Effector memory CD4-positive, alpha-beta T cell (primary cell): Measurements from ENCODE around the gene YTHDF1.

Experiments
- DNase-seq, 3 donors: peaks; one replicate each; pipeline ENCODE4 v3.0.0-alpha.2; 2020
- H3K27ac ChIP-seq: 2 replicates; pipeline ENCODE4 v1.7.0; 2013; ENCODE audit warnings: mild to moderate bottlenecking, low read length, moderate library complexity; ENCODE audit not compliant: insufficient read depth, poor library complexity, severe bottlenecking
- H3K27me3 ChIP-seq: replicated peaks from 2 replicates; pipeline ENCODE4 v1.7.0; 2013; ENCODE audit warnings: mild to moderate bottlenecking, low read length; ENCODE audit not compliant: insufficient read depth, control insufficient read depth, poor library complexity, severe bottlenecking
- H3K36me3 ChIP-seq: 2 replicates; pipeline ENCODE4 v1.7.0; 2013; ENCODE audit warnings: mild to moderate bottlenecking, low read length, moderate library complexity; ENCODE audit not compliant: control insufficient read depth, insufficient read depth
- H3K4me1 ChIP-seq: 2 replicates; pipeline ENCODE4 v1.7.0; 2013; ENCODE audit warnings: low read length, mild to moderate bottlenecking; ENCODE audit not compliant: control insufficient read depth, insufficient read depth, poor library complexity, severe bottlenecking
- H3K4me3 ChIP-seq: 2 replicates; pipeline ENCODE4 v1.7.0; 2013; ENCODE audit warnings: low read length, low read depth, mild to moderate bottlenecking; ENCODE audit not compliant: insufficient read depth, poor library complexity, severe bottlenecking
- H3K9me3 ChIP-seq: 2 replicates; pipeline ENCODE4 v1.7.0; 2013; ENCODE audit warnings: mild to moderate bottlenecking, low read length, moderate library complexity; ENCODE audit not compliant: control insufficient read depth

Gene YTHDF1

DNA sequence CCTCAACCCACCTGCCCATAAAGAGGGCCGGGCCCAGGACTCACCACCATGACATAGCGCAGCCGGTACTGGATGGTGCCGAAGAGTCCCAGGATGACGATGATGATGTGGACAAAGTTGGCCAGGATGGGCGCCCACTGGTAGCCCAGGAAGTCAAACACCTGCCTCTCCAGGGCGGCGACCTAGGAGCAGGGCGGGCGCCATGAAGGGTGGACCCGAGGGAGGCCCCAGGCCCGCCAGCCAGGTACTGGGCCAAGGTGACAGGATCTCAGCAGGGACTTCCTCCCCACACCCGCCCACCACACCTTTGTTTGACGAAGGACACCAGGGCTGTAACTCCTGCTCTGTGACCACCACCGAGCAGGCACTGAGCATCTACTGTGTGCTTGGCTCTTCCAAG lies 34.0 kb upstream of the YTHDF1 start:
- Histone ChIP-seq H3K27me3 (peaks cover 27% of the 10 kb centered on the region), H3K9me3 (no peaks in the 10 kb centered on the region), H3K27ac (no peak overlapping the region), H3K36me3 (no peaks in the 10 kb centered on the region), H3K4me1 (peaks cover 7% of the 10 kb centered on the region), H3K4me3 (no peak overlapping the region)
- DNase-seq: no peak

DNA sequence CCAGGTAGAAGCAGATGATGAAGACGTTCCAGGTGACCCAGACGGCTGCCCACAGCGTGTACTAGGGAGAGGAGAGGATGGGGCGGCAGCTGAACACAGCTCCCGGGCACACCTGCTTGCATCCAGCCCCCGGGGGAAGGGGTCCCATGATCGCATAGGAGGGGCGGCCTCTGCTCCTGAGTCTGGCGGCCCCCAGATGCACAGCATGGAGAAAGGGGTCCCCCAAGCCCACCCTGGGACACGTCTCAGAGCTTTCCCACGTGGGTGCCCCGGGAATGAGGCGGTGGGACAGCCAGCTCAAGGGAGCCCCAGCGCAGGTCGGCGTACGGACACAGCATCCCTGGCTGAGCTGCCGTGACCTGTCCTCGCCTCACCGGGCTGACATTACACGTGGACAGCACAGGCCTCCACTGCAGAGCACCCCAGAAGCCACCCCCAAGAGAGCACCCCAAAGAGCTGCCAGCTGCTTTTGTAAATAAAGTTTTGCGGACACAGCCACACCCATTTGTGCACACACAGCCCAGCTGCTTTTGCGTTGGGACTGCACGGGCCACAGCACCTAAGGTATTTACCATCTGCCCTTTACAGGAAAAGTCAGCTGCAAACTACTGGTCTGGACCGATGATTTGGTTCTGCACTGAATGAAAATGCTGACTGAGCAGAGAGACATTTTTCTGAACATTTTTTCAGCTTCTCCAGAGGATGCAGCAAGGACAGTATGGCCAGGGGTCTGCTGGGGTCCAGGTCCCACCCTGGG lies 33.1 kb upstream of the YTHDF1 start:
- no peak for DNase-seq
- H3K4me1 ChIP-seq: peaks cover 7% of the 10 kb centered on the region
- H3K4me3 ChIP-seq: no peak overlapping the region
- no peak overlapping the region for H3K27ac ChIP-seq
- H3K9me3 ChIP-seq: no peaks in the 10 kb centered on the region
- H3K27me3 ChIP-seq: peaks cover 22% of the 10 kb centered on the region
- no peaks in the 10 kb centered on the region for H3K36me3 ChIP-seq

DNA sequence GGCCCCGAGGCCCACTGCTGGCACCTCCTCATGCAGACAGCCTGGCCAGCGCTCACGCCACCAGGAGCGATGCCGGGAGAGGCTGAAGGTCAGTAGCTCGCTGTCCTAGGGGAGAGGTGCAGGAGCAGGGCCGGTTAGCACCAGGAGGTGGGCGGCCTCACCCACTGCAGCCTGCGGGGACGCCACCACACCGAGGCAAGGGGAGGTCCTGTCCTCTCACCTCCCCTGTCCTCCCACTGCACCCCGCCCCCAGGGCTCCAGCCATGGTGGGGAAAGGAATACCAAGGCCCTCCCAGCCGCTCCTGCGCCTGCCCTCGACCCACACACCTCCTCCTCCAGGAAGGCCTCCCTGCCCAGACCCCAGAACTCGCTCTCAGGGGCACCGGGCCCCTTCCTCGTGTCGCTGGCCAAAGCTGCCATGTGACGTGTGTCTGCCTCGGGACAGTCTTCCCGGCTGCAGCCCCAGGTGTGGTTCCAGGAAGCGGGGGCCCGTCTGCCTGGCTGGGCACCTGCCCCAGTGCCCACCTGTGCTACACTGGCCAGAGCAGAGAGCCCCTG lies 31.8 kb upstream of the YTHDF1 start:
- H3K9me3 ChIP-seq: no peaks in the 10 kb centered on the region
- no peaks in the 10 kb centered on the region for H3K4me1 ChIP-seq
- no peaks in the 10 kb centered on the region for H3K36me3 ChIP-seq
- no peak overlapping the region for H3K27ac ChIP-seq
- no peak overlapping the region for H3K4me3 ChIP-seq
- H3K27me3 ChIP-seq: peaks cover 14% of the 10 kb centered on the region
- no peak for DNase-seq

DNA sequence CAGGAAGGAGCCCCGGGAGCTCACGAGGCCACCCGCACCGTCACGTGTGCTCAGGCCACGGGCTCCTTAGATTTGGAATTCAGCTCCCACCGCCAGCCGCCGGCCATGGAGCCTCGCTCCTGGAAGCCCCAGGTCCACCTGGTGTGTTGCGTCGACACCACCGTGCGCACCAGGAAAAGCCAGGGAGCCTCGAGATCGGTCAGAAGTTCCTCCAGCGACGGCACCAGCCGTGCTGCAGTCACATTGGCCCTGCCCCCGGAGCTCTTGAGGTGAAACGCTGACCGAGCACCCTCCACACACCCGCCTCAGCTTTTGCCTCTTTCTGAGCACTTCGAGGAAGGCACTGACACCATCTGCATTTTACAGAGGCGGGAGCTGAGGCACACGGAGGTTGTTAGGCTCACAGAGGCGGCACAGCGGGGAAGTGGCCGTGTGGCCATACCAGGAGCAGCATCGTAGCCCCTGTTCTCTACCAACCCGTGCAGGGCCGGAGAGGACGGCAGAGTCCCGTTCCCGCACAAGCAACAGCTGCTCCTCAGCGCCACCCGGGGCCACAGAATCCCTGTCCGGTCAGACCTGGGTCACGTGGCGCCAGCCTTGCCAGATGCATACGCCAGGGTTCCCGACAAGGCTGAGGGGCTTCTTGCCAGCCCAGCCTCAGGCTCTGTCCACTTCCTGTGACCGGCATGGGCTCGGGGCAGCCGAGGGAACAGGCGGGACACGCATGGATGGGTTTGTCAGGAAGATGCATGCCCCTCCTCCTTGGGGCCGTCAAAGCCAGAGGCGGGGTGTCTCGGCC lies 30.8 kb upstream of the YTHDF1 start:
- H3K9me3 ChIP-seq: no peaks in the 10 kb centered on the region
- H3K27ac ChIP-seq: no peak overlapping the region
- H3K27me3 ChIP-seq: peaks cover 11% of the 10 kb centered on the region
- no peaks in the 10 kb centered on the region for H3K36me3 ChIP-seq
- H3K4me3 ChIP-seq: no peak overlapping the region
- DNase-seq: no peak
- no peaks in the 10 kb centered on the region for H3K4me1 ChIP-seq

DNA sequence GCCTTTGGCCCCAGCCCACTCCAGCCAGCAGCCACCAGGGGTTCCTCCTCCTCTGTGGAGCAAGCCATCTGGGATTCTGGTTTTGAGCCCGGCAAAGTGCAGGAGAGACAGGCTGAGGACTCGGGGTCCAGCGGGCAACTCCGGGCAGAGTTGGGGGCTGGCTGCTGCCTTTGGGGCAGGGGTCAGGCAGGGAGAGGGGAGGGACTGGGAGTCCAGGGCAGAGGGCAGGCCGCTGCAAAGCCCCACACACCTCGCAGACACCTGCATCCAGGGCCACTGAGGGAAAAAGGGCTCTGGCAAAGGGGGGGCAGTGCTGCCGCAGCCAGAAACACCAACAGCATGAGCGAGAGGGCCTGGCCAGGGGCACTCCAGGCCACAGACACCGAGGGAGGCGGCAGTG lies 28.5 kb upstream of the YTHDF1 start:
- Histone ChIP-seq H3K4me1 (no peaks in the 10 kb centered on the region), H3K9me3 (no peaks in the 10 kb centered on the region), H3K27ac (no peak overlapping the region), H3K27me3 (peaks cover 9% of the 10 kb centered on the region), H3K4me3 (no peak overlapping the region), H3K36me3 (no peaks in the 10 kb centered on the region)
- no peak for DNase-seq

DNA sequence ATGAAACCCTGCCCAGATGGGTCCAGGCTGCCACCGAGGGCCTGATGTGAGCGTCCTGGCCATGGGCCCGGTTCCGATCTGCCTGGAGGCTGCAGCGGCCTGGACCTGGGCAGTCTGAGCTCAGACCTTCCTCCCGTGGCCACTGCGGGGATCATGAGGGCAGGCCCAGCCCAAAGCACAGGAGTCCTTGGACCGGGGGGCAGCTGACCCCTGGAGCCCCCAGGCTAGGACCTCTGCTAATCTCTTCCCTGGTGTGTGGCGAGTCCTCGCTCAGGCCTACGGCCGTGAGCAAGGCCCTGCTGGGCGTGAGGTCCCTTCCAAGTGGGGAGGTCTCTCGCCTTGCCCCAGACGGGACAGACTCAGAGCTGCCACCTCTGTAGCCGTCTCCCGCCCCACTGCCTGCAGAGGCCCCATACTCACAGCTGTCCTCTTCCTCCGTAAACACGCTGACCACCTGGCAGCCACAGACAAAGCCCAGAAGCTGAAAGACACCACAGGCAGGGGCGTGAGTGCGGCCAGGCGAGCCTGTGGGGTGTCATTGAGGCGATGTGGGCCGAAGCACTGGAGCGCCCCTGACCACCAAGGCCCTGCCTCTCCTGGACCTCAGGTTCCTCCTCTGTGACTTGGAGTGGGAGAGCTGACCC lies 27.8 kb upstream of the YTHDF1 start:
- Histone ChIP-seq H3K27ac (no peak overlapping the region), H3K4me3 (no peak overlapping the region), H3K4me1 (no peaks in the 10 kb centered on the region), H3K36me3 (no peaks in the 10 kb centered on the region), H3K9me3 (no peaks in the 10 kb centered on the region), H3K27me3 (peaks cover 8% of the 10 kb centered on the region)
- DNase-seq: no peak

DNA sequence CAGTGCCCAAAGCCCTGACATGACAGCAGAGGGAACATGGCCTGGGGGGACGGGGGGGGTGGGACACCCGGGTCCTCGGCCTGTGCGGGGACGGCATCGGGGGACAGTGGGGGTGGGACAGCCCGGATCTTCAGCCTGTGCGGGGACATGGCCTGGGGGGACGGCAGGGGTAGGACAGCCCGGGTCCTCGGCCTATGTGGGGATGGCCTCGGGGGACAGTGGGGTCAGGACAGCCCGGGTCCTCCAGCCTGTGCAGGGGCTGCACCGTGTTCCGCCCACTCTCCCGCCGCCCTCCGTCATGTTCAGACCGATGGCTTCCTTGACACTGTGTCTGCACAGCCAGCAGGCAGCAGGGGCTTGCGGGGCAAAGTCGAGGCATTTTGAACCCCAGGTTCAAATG lies 26.8 kb upstream of the YTHDF1 start:
- DNase-seq: no peak
- H3K9me3 ChIP-seq: no peaks in the 10 kb centered on the region
- H3K4me3 ChIP-seq: no peak overlapping the region
- H3K36me3 ChIP-seq: no peaks in the 10 kb centered on the region
- H3K27me3 ChIP-seq: peaks cover 3% of the 10 kb centered on the region
- no peaks in the 10 kb centered on the region for H3K4me1 ChIP-seq
- H3K27ac ChIP-seq: no peak overlapping the region

DNA sequence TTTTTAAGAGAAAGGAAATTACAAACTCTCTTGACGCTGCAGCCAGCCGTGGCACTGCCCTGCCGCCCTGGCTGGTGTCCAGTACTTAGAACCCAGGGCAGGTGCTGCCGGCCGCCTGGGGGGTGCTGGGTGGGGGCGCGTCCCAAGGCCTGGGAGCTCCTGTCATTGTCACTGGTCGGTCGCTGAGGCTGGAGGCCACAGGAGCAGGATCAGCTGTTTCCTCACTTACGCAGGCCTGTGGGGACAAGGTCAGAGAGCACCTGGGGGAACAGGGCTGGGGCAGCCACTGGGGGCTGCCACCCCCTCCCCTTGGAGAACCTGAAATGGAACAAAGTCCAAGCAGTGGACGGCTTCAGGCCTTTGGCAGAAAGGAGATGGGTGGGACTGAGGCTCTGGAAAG lies 25.3 kb upstream of the YTHDF1 start:
- H3K36me3 ChIP-seq: no peaks in the 10 kb centered on the region
- no peak overlapping the region for H3K27ac ChIP-seq
- H3K4me3 ChIP-seq: no peak overlapping the region
- DNase-seq: no peak
- no peaks in the 10 kb centered on the region for H3K9me3 ChIP-seq
- H3K27me3 ChIP-seq: no peaks in the 10 kb centered on the region
- H3K4me1 ChIP-seq: no peaks in the 10 kb centered on the region

DNA sequence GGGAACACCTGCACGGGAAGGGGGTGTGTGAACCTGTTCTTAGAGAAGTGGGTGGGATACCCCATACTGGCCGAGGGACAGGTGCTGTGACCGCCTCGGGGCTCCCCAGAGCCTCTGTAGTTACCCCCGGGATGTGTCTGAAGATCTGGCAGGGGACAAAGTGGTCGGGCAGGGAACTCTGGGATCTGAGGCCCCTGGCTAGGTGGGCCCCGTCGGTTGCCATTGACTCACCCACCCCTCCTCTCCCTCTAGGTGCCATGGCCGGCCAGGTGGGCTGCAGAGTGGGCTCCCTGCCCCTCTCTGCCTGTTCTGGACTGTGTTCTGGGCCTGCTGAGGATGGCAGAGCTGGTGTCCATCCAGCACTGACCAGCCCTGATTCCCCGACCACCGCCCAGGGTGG lies 24.1 kb upstream of the YTHDF1 start:
- Histone ChIP-seq H3K4me1 (peaks cover under 1% of the 10 kb centered on the region), H3K27me3 (no peaks in the 10 kb centered on the region), H3K9me3 (no peaks in the 10 kb centered on the region), H3K27ac (no peak overlapping the region), H3K36me3 (no peaks in the 10 kb centered on the region), H3K4me3 (no peak overlapping the region)
- no peak for DNase-seq

DNA sequence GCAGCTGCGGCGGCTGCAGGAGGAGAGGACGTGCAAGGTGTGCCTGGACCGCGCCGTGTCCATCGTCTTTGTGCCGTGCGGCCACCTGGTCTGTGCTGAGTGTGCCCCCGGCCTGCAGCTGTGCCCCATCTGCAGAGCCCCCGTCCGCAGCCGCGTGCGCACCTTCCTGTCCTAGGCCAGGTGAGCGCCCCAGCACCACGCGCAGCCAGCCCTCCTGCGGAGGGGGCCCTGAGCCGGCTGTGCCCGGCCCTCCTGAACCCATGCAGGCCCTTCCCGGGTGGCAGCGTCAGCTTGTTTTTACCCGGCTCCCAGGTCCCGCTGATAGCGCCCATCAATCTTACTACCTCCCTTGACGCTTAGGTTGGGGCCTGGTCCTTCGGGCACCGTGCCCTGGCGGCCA lies 23.5 kb upstream of the YTHDF1 start:
- no peak for DNase-seq
- H3K4me3 ChIP-seq: no peak overlapping the region
- H3K27me3 ChIP-seq: no peaks in the 10 kb centered on the region
- H3K36me3 ChIP-seq: no peaks in the 10 kb centered on the region
- no peak overlapping the region for H3K27ac ChIP-seq
- H3K4me1 ChIP-seq: peaks cover 7% of the 10 kb centered on the region
- H3K9me3 ChIP-seq: no peaks in the 10 kb centered on the region
